HepG2 (cell line): ENCODE data around the gene APOC3. TPM values are rescaled to one million over a fixed set of nuclear protein-coding genes. Genes with fewer than 3 reads are reported as not detected.

Source experiments
- CAMTA2 ChIP-seq: sonication (generic); formaldehyde crosslinking; IDR thresholded peaks from 2 replicates; pipeline ENCODE4 v1.4.0; 2020; ENCODE audit warnings: mild to moderate bottlenecking, missing genetic modification reagents, borderline replicate concordance
- FIP1L1 ChIP-seq: fragments of 200-400 bp; formaldehyde crosslinking; IDR thresholded peaks from 2 replicates; pipeline ENCODE4 v1.6.1; 2018; ENCODE audit warnings: low read depth, mild to moderate bottlenecking, low read length, moderate library complexity, borderline replicate concordance; ENCODE audit not compliant: insufficient read depth
- HNRNPL ChIP-seq: fragments of 200-400 bp; formaldehyde crosslinking; IDR thresholded peaks from 2 replicates; pipeline ENCODE4 v1.6.1; 2017; ENCODE audit warnings: mild to moderate bottlenecking, low read depth, low read length
- KDM3A ChIP-seq: IDR thresholded peaks from 2 replicates; pipeline ENCODE4 v1.6.1; 2018; ENCODE audit warnings: low read depth, missing compliant biosample characterization
- PAF1 ChIP-seq: IDR thresholded peaks from 2 replicates; pipeline ENCODE4 v1.6.1; 2016; ENCODE audit warnings: missing genetic modification reagents, missing compliant biosample characterization
- POLR2G ChIP-seq: fragments of 200-400 bp; formaldehyde crosslinking; IDR thresholded peaks from 2 replicates; pipeline ENCODE4 v1.6.1; 2018; ENCODE audit warnings: mild to moderate bottlenecking, low read depth, low read length, moderate library complexity
- RBFOX2 ChIP-seq: fragments of 200-400 bp; formaldehyde crosslinking; IDR thresholded peaks from 2 replicates; pipeline ENCODE4 v1.6.1; 2017; ENCODE audit warnings: low read depth, mild to moderate bottlenecking, low read length
- TMF1 ChIP-seq: sonication (generic); formaldehyde crosslinking; IDR thresholded peaks from 2 replicates; pipeline ENCODE4 v1.8.1; 2022; ENCODE audit warnings: low read depth, missing genetic modification reagents
- ZC3H13 ChIP-seq: sonication (generic); formaldehyde crosslinking; IDR thresholded peaks from 2 replicates; pipeline ENCODE4 v1.8.1; 2023; ENCODE audit warnings: mild to moderate bottlenecking, missing genetic modification reagents, moderate library complexity
- ZFP82 ChIP-seq: sonication (generic); formaldehyde crosslinking; IDR thresholded peaks from 2 replicates; pipeline ENCODE4 v1.5.1; 2020; ENCODE audit warnings: mild to moderate bottlenecking, missing genetic modification reagents, borderline replicate concordance
- ZNF234 ChIP-seq: sonication (generic); formaldehyde crosslinking; conservative IDR thresholded peaks from 2 replicates; pipeline ENCODE4 v1.5.1; 2020; ENCODE audit warnings: mild to moderate bottlenecking, missing genetic modification reagents
- polyA plus RNA-seq, 8 experiments: library from polyadenylated mRNA; depleted of rRNA in 3 of 8; stranded (reverse) in 7 of 8; unstranded in 1 of 8; fragments of >200 nt; fragmentation: Illumina TruSeq in 4 of 8; extraction: Trizol in 4 of 8; gene quantifications; 2 replicates each; pipeline versions ENCODE4 v1.2.1 to v1.2.3, GENCODE V29; 2011 to 2016; ENCODE audit warnings: low read depth in 4 of 8, missing spikeins in 1 of 8, mixed read lengths in 1 of 8; ENCODE audit not compliant: insufficient read depth in 1 of 8
- total RNA-seq, 5 experiments: library from RNA; depleted of rRNA; stranded (reverse); fragments of >200 nt; fragmentation: Illumina TruSeq; extraction: Trizol; gene quantifications; 2 replicates each; pipeline ENCODE4 v1.2.3, GENCODE V29; 2016; ENCODE audit warnings: low read depth in 1 of 5
- TF ChIP-seq, protein P1 (sequence below): sonication (generic); formaldehyde crosslinking; IDR thresholded peaks from 2 replicates; pipeline ENCODE4 v1.5.1; 2020; ENCODE audit warnings: mild to moderate bottlenecking, missing genetic modification reagents, borderline replicate concordance
- TF ChIP-seq, protein P2 (sequence below): sonication (generic); formaldehyde crosslinking; conservative IDR thresholded peaks from 2 replicates; pipeline ENCODE4 v1.8.1; 2023; ENCODE audit warnings: missing genetic modification reagents
- TF ChIP-seq, protein P3 (sequence below): IDR thresholded peaks from 2 replicates; pipeline ENCODE4 v1.6.1; 2016; ENCODE audit warnings: missing compliant biosample characterization, missing genetic modification reagents, borderline replicate concordance

The APOC3 gene
- total and polyA plus RNA-seq, 2 of the 13 experiments (the other 11 are each of a cell fraction or from before 2014, with no cell fraction given) = 314 to 687 TPM

DNA sequence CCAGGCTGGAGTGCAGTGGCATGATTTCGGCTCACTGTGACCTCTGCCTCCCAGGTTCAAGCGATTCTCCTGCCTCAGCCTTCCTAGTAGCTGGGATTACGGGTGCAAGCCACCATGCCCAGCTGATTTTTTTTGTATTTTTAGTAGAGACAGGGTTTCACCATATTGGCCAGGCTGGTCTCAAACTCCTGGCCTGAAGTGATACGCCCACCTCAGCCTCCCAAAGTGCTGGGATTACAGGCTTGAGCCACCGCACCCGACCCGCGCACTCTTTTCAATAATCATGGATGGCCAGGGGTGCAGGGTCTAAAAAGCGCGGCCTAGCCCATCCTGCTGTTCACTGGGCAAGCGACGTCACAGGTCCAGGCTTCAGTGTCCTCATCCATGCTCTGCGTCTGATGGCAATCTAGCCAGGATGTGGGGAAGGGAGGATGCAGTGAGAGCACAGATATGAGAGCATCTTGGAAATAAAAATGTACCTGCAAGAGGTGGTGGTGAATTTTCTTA, 4.9 kb downstream of the APOC3 start (continued):
- TF ChIP-seq, protein P1, sequence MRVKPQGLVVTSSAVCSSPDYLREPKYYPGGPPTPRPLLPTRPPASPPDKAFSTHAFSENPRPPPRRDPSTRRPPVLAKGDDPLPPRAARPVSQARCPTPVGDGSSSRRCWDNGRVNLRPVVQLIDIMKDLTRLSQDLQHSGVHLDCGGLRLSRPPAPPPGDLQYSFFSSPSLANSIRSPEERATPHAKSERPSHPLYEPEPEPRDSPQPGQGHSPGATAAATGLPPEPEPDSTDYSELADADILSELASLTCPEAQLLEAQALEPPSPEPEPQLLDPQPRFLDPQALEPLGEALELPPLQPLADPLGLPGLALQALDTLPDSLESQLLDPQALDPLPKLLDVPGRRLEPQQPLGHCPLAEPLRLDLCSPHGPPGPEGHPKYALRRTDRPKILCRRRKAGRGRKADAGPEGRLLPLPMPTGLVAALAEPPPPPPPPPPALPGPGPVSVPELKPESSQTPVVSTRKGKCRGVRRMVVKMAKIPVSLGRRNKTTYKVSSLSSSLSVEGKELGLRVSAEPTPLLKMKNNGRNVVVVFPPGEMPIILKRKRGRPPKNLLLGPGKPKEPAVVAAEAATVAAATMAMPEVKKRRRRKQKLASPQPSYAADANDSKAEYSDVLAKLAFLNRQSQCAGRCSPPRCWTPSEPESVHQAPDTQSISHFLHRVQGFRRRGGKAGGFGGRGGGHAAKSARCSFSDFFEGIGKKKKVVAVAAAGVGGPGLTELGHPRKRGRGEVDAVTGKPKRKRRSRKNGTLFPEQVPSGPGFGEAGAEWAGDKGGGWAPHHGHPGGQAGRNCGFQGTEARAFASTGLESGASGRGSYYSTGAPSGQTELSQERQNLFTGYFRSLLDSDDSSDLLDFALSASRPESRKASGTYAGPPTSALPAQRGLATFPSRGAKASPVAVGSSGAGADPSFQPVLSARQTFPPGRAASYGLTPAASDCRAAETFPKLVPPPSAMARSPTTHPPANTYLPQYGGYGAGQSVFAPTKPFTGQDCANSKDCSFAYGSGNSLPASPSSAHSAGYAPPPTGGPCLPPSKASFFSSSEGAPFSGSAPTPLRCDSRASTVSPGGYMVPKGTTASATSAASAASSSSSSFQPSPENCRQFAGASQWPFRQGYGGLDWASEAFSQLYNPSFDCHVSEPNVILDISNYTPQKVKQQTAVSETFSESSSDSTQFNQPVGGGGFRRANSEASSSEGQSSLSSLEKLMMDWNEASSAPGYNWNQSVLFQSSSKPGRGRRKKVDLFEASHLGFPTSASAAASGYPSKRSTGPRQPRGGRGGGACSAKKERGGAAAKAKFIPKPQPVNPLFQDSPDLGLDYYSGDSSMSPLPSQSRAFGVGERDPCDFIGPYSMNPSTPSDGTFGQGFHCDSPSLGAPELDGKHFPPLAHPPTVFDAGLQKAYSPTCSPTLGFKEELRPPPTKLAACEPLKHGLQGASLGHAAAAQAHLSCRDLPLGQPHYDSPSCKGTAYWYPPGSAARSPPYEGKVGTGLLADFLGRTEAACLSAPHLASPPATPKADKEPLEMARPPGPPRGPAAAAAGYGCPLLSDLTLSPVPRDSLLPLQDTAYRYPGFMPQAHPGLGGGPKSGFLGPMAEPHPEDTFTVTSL (CRISPR knock-in tag) = 0 out of 2 replicates have a peak, but pooled peaks have one; percentile 3
- TF ChIP-seq POLR2G = peak; percentile 57; the same call in 1 of the 2 replicates
- peak; percentile 7; the same call in 1 of the 2 replicates for TF ChIP-seq KDM3A (CRISPR knock-in tag)
- 0 out of 2 replicates have a peak, but pooled peaks have one; percentile 11 for TF ChIP-seq TMF1 (CRISPR knock-in tag)
- peak; percentile 63; the same call in 1 of the 2 replicates for TF ChIP-seq ZFP82 (CRISPR knock-in tag)
- TF ChIP-seq CAMTA2 (CRISPR knock-in tag) = 0 out of 2 replicates have a peak, but pooled peaks have one; percentile 2
- TF ChIP-seq ZC3H13 (CRISPR knock-in tag) = peak; percentile 72
- peak; percentile 2; the same call in 1 of the 2 replicates for TF ChIP-seq RBFOX2
- 0 out of 2 replicates have a peak, but pooled peaks have one; percentile 69 for TF ChIP-seq ZNF234 (CRISPR knock-in tag)
- 0 out of 2 replicates have a peak, but pooled peaks have one; percentile 10 for TF ChIP-seq FIP1L1
- TF ChIP-seq, protein P2, sequence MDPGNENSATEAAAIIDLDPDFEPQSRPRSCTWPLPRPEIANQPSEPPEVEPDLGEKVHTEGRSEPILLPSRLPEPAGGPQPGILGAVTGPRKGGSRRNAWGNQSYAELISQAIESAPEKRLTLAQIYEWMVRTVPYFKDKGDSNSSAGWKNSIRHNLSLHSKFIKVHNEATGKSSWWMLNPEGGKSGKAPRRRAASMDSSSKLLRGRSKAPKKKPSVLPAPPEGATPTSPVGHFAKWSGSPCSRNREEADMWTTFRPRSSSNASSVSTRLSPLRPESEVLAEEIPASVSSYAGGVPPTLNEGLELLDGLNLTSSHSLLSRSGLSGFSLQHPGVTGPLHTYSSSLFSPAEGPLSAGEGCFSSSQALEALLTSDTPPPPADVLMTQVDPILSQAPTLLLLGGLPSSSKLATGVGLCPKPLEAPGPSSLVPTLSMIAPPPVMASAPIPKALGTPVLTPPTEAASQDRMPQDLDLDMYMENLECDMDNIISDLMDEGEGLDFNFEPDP = peak; percentile 14; the same call in 1 of the 2 replicates
- peak; percentile 4; the same call in 1 of the 2 replicates for TF ChIP-seq HNRNPL
- TF ChIP-seq, protein P3, sequence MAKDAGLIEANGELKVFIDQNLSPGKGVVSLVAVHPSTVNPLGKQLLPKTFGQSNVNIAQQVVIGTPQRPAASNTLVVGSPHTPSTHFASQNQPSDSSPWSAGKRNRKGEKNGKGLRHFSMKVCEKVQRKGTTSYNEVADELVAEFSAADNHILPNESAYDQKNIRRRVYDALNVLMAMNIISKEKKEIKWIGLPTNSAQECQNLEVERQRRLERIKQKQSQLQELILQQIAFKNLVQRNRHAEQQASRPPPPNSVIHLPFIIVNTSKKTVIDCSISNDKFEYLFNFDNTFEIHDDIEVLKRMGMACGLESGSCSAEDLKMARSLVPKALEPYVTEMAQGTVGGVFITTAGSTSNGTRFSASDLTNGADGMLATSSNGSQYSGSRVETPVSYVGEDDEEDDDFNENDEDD (CRISPR knock-in tag) = 0 out of 2 replicates have a peak, but pooled peaks have one; percentile 22
- peak; percentile 94; the same call in 1 of the 2 replicates for TF ChIP-seq PAF1 (CRISPR knock-in tag)
